K562 (cell line): Measurements from ENCODE around the gene GFI1B. TPM values are rescaled to one million over a fixed set of nuclear protein-coding genes. Genes with fewer than 3 reads are reported as not detected.

Experiments
- BRF2 ChIP-seq: IDR thresholded peaks from 3 replicates; pipeline ENCODE4 v1.6.1; 2011; ENCODE audit warnings: borderline replicate concordance, mild to moderate bottlenecking; ENCODE audit not compliant: insufficient read length, insufficient read depth
- CBFB ChIP-seq: sonication (generic); formaldehyde crosslinking; IDR thresholded peaks from 2 replicates; pipeline ENCODE4 v1.4.0; 2020; ENCODE audit warnings: mild to moderate bottlenecking, missing genetic modification reagents
- CREB5 ChIP-seq: fragments of 250-450 bp; sonication (Bioruptor Pico); IDR thresholded peaks from 2 replicates; pipeline ENCODE4 v1.5.0; 2020; ENCODE audit warnings: mild to moderate bottlenecking
- GATAD2B ChIP-seq: fragments of 450-650 bp; IDR thresholded peaks from 2 replicates; pipeline ENCODE4 v1.6.1; 2017; ENCODE audit warnings: mild to moderate bottlenecking, borderline replicate concordance
- LEF1 ChIP-seq: fragments of 450-650 bp; IDR thresholded peaks from 2 replicates; pipeline ENCODE4 v1.6.1; 2016; ENCODE audit warnings: mild to moderate bottlenecking
- PTTG1 ChIP-seq: fragments of 450-650 bp; IDR thresholded peaks from 2 replicates; pipeline ENCODE4 v1.6.1; 2016; ENCODE audit warnings: low read depth, mild to moderate bottlenecking, missing genetic modification characterization, missing compliant biosample characterization
- TOE1 ChIP-seq, 2 experiments: fragments of 450-650 bp in 1 of 2; sonication (generic) in 1 of 2; formaldehyde crosslinking in 1 of 2; IDR thresholded peaks; 2 replicates each; pipeline versions ENCODE4 v1.7.1 to v1.8.0; 2016 to 2022; ENCODE audit warnings: borderline replicate concordance in 2 of 2, mild to moderate bottlenecking in 2 of 2, antibody characterized with exemption in 1 of 2, inconsistent platforms in 1 of 2, low read depth in 1 of 2, missing genetic modification reagents in 1 of 2, moderate library complexity in 1 of 2
- USF1 ChIP-seq: sonication (generic); formaldehyde crosslinking; IDR thresholded peaks from 2 replicates; pipeline ENCODE4 v1.9.0; 2022; ENCODE audit warnings: mild to moderate bottlenecking, missing genetic modification reagents
- ZBTB26 ChIP-seq: fragments of 450-650 bp; formaldehyde crosslinking; IDR thresholded peaks from 2 replicates; pipeline ENCODE4 v1.4.0; 2022; ENCODE audit warnings: missing genetic modification characterization
- ZKSCAN1 ChIP-seq: fragments of 150-350 bp; IDR thresholded peaks from 2 replicates; pipeline ENCODE4 v1.6.1; 2016; ENCODE audit warnings: low read depth, low read length
- ZNF318 ChIP-seq, 2 experiments: fragments of 450-650 bp; IDR thresholded peaks; 2 replicates each; pipeline ENCODE4 v1.6.1; 2016; ENCODE audit warnings: mild to moderate bottlenecking in 2 of 2, borderline replicate concordance in 1 of 2, low read depth in 1 of 2, moderate library complexity in 1 of 2
- ZNF830 ChIP-seq: fragments of 250-450 bp; sonication (Bioruptor Pico); IDR thresholded peaks from 2 replicates; pipeline ENCODE4 v1.5.0; 2021; ENCODE audit warnings: mild to moderate bottlenecking
- polyA plus RNA-seq, 8 experiments: library from polyadenylated mRNA; depleted of rRNA in 4 of 8; stranded (reverse) in 5 of 8; unstranded in 3 of 8; fragments of >200 nt; fragmentation: Nextera tagmentation in 2 of 8; fragmentation: Illumina TruSeq in 1 of 8; extraction: Ambion mirVana in 2 of 8; extraction: Trizol in 1 of 8; gene quantifications; 2 replicates each; pipeline versions ENCODE4 v1.2.1 to v1.2.3, GENCODE V29; 2011 to 2014; ENCODE audit warnings: inconsistent platforms in 1 of 8, missing spikeins in 1 of 8
- total RNA-seq, 7 experiments: library from RNA; depleted of rRNA in 6 of 7; stranded (reverse); fragments of >200 nt in 6 of 7; fragmentation: Illumina TruSeq in 2 of 7; extraction: Trizol in 2 of 7; gene quantifications; 2 replicates each; pipeline versions ENCODE4 v1.2.1 to v1.2.3, GENCODE V29; 2011 to 2021; ENCODE audit warnings: low replicate concordance in 1 of 7

The GFI1B gene
- total and polyA plus RNA-seq, 9 of the 15 experiments (the other 6 are each of a cell fraction or from before 2014, with no cell fraction given) = 8.0 to 75.7 (median 34.5) TPM

GRCh38 chr9:132994410-132995120, 16.1 kb downstream of the GFI1B start (continued):
- TF ChIP-seq GATAD2B = no peak
- TF ChIP-seq CBFB = 0 out of 2 replicates have a peak, but pooled peaks have one; percentile 38
- TF ChIP-seq TOE1 (IDR thresholded peaks at IDR 0.05; ENCODE audit: borderline replicate concordance) = 0 out of 2 replicates have a peak, but pooled peaks have one; percentile 57
- TF ChIP-seq TOE1 (CRISPR knock-in tag; IDR thresholded peaks at IDR 0.05; ENCODE audit: borderline replicate concordance, low read depth) = no peak
- no peak for TF ChIP-seq ZNF830
- TF ChIP-seq ZKSCAN1 = peak; percentile 37; the same call in 1 of the 2 replicates
- TF ChIP-seq CREB5 (CRISPR knock-in tag) = no peak
- no peak for TF ChIP-seq PTTG1 (tag)
- no peak for TF ChIP-seq BRF2
- TF ChIP-seq LEF1 = peak; percentile 72
- 0 out of 4 replicates have a peak, but pooled peaks of 1 of the 2 experiments have one; percentile 44 for TF ChIP-seq ZNF318 (IDR thresholded peaks at IDR 0.05; ENCODE audit: borderline replicate concordance in 1 of 2, low read depth in 1 of 2)
- no peak for TF ChIP-seq ZBTB26 (CRISPR knock-in tag)
- peak; percentile 51 for TF ChIP-seq USF1
